WERI-Rb-1 (cell line): ENCODE measurements around the gene CYB5R3.
A peak's percentile ranks its signal among the peaks of the same experiment; 100 is the strongest.

Experiments used
- DNase-seq: peaks from one replicate; pipeline ENCODE4 v3.0.0-alpha.2; 2020
- H3K27ac ChIP-seq: fragments of 250-450 bp; sonication (Bioruptor Pico); 2 replicates; pipeline ENCODE4 v1.5.1; 2020; ENCODE audit warnings: mild to moderate bottlenecking, moderate library complexity
- H3K27me3 ChIP-seq: fragments of 250-450 bp; sonication (Bioruptor Pico); 2 replicates; pipeline ENCODE4 v1.5.1; 2021; ENCODE audit warnings: mild to moderate bottlenecking, low read depth, moderate library complexity; ENCODE audit not compliant: insufficient read depth, severe bottlenecking
- H3K36me3 ChIP-seq: fragments of 250-450 bp; sonication (Bioruptor Pico); 2 replicates; pipeline ENCODE4 v1.5.1; 2020; ENCODE audit warnings: mild to moderate bottlenecking, moderate library complexity
- H3K4me3 ChIP-seq: 2 replicates; pipeline ENCODE4 v1.5.1; 2011; ENCODE audit warnings: low read depth, mild to moderate bottlenecking, control low read depth, low read length
- H3K9me3 ChIP-seq: fragments of 250-450 bp; sonication (Bioruptor Pico); 2 replicates; pipeline ENCODE4 v1.5.1; 2021; ENCODE audit warnings: mild to moderate bottlenecking, moderate library complexity; ENCODE audit not compliant: severe bottlenecking
- TF ChIP-seq, protein P1 (sequence below): IDR thresholded peaks from 2 replicates; pipeline ENCODE4 v1.5.1; 2011; ENCODE audit warnings: low read depth, mild to moderate bottlenecking, control low read depth, inconsistent platforms, low read length

Gene CYB5R3

GRCh38 chr22:42649246-42650099 lies at the start of gene CYB5R3:
Gene CYB5R3, minus strand, starts transcription at chr22:42649392. Its CDS starts 77 bp downstream, at chr22:42649315.
- no peaks in the 10 kb centered on the region; the same call in 1 of the 2 replicates for H3K36me3 ChIP-seq
- TF ChIP-seq, protein P1, sequence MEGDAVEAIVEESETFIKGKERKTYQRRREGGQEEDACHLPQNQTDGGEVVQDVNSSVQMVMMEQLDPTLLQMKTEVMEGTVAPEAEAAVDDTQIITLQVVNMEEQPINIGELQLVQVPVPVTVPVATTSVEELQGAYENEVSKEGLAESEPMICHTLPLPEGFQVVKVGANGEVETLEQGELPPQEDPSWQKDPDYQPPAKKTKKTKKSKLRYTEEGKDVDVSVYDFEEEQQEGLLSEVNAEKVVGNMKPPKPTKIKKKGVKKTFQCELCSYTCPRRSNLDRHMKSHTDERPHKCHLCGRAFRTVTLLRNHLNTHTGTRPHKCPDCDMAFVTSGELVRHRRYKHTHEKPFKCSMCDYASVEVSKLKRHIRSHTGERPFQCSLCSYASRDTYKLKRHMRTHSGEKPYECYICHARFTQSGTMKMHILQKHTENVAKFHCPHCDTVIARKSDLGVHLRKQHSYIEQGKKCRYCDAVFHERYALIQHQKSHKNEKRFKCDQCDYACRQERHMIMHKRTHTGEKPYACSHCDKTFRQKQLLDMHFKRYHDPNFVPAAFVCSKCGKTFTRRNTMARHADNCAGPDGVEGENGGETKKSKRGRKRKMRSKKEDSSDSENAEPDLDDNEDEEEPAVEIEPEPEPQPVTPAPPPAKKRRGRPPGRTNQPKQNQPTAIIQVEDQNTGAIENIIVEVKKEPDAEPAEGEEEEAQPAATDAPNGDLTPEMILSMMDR, result no peak
- H3K4me3 ChIP-seq, result peak within 1 kb of the TSS; percentile 65
- no peaks in the 10 kb centered on the region for H3K9me3 ChIP-seq
- H3K27ac ChIP-seq, result peak within 1 kb of the TSS; percentile 73
- H3K27me3 ChIP-seq, result no peaks in the 10 kb centered on the region
- peak; percentile 85 for DNase-seq

DNA sequence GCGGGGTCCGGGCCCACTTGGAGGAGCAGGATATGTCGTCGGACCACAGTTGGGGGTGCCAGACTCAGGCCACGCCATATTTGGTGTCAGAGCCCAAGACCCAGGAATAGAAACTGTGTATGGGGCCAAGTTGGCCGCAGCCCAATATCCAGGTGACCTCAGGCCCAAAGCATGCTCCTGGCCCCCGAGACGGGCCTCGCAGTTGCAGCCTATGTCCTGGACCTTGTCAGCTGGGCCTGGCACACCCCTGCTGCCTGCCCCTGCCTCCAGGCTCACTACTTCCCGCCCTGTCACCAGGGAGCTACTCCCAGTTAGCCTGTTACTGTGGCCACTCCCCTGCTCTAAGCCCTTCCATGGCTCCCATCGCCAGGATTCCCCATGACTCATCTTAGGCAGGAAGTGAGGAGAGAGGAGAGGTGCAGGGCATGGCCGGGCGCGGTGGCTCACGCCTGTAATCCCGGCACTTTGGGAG lies 48.4 kb upstream of the CYB5R3 start:
- Histone ChIP-seq H3K27me3 (no peaks in the 10 kb centered on the region), H3K9me3 (no peaks in the 10 kb centered on the region), H3K36me3 (no peaks in the 10 kb centered on the region), H3K4me3 (no peak overlapping the region), H3K27ac (no peak overlapping the region)
- TF ChIP-seq, protein P1, result no peak
- no peak for DNase-seq

- no peaks in the 10 kb centered on the region for H3K9me3 ChIP-seq
- no peaks in the 10 kb centered on the region for H3K36me3 ChIP-seq
- DNase-seq, result no peak
- H3K4me3 ChIP-seq, result no peak overlapping the region
- no peak overlapping the region for H3K27ac ChIP-seq
- TF ChIP-seq, protein P1, result no peak
- no peaks in the 10 kb centered on the region for H3K27me3 ChIP-seq
Observed at GRCh38 chr22:42696331-42696967, 47.3 kb upstream of the CYB5R3 start.

- Histone ChIP-seq H3K4me3 (no peak overlapping the region), H3K9me3 (no peaks in the 10 kb centered on the region), H3K27ac (no peak overlapping the region), H3K36me3 (no peaks in the 10 kb centered on the region), H3K27me3 (no peaks in the 10 kb centered on the region)
- DNase-seq, result no peak
- TF ChIP-seq, protein P1, result no peak
Observed at GRCh38 chr22:42695294-42695693, 46.1 kb upstream of the CYB5R3 start.

GRCh38 chr22:42693763-42694683 lies 44.8 kb upstream of the CYB5R3 start:
- Histone ChIP-seq H3K27me3 (no peaks in the 10 kb centered on the region), H3K36me3 (no peaks in the 10 kb centered on the region), H3K27ac (no peak overlapping the region), H3K9me3 (no peaks in the 10 kb centered on the region), H3K4me3 (no peak overlapping the region)
- no peak for DNase-seq
- TF ChIP-seq, protein P1, result no peak
